Activated T-cell treated with anti-CD3 and anti-CD28 coated beads for 1 hour (primary cell): ENCODE data around the gene CLTA.
"Not testable (repeated sequence)": the region's sequence is repeated elsewhere in the genome, so short reads cannot be mapped to it uniquely, and the experiment has no call there.

ENCODE experiments used
- DNase-seq: peaks from one replicate; pipeline ENCODE4 v3.0.0-alpha.2; 2020; ENCODE audit warnings: low read depth

Gene CLTA

GRCh38 chr9:36239205-36239604 is 48.5 kb downstream of the CLTA start:
- not testable (repeated sequence) for DNase-seq

- DNase-seq: not testable (repeated sequence)
Measured at GRCh38 chr9:36239675-36240074, 49.0 kb downstream of the CLTA start.

GRCh38 chr9:36245906-36246305 is 55.2 kb downstream of the CLTA start:
- no peak for DNase-seq

- no peak for DNase-seq
Measured at GRCh38 chr9:36247356-36247755, 56.6 kb downstream of the CLTA start.

- not testable (repeated sequence) for DNase-seq
Measured at GRCh38 chr9:36248061-36248460, 57.3 kb downstream of the CLTA start.

GRCh38 chr9:36249189-36249588 is 58.5 kb downstream of the CLTA start:
- no peak for DNase-seq

GRCh38 chr9:36250079-36250478 is 59.4 kb downstream of the CLTA start:
- DNase-seq: no peak

- no peak for DNase-seq
Measured at GRCh38 chr9:36251428-36251827, 60.7 kb downstream of the CLTA start.

GRCh38 chr9:36258208-36258995 is 67.7 kb downstream of the CLTA start, which contains the start of gene GNE:
GNE (minus strand) TSS chr9:36258448; CDS start chr9:36249355, 9,093 bp downstream.
- peak; percentile 96 for DNase-seq

- no peak for DNase-seq
Measured at GRCh38 chr9:36258996-36259533, 68.3 kb downstream of the CLTA start.
